ENCODE measurements around the gene KCNH5.

Gene KCNH5

GRCh38 chr14:62667421-62667914 is 377.8 kb downstream of the KCNH5 start:
- FAIRE-seq: no peak

GRCh38 chr14:62665286-62665685 is 380.0 kb downstream of the KCNH5 start:
- no peak for FAIRE-seq

- no peak for FAIRE-seq
These were observed 381.8 kb downstream of the KCNH5 start for GRCh38 chr14:62663456-62663821.

- no peak for FAIRE-seq
These were observed 382.3 kb downstream of the KCNH5 start for GRCh38 chr14:62662811-62663455.

DNA sequence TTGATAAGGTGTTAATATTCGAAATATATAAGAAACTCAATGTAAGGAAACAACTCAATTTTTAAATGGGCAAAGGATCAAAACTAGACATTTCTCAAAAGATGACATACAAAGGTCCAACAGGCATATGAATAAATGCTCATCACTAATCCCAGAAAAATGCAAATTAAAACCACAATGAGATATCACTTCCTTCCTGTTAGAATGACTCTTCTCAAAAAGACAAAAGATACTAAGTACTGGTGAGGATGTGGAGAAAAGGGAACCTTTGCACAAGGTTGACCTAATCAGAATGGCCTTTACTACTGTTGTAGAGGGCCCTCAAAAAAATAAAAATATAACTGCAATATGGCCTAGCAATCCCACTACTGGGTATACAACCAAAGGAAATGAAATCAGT is 383.4 kb downstream of the KCNH5 start:
- no peak for FAIRE-seq

DNA sequence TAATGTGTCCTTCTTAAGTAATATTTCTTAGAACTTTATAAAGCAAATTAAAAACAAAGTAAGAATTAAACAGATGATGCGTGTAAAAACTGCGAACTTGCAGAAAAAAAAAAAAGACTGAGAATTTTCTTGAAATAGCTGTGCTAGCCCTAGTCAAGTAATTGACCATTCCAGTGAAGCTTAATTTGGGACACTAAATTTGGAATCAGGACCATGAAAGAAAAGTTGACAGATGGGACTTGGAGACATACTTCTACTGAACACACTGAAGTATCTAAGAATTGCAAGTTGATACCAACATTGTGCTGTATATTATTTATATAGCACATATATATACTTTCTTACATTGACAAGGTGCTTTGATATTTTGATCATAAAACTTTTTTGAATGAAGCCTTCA is 386.6 kb downstream of the KCNH5 start:
- no peak for FAIRE-seq

DNA sequence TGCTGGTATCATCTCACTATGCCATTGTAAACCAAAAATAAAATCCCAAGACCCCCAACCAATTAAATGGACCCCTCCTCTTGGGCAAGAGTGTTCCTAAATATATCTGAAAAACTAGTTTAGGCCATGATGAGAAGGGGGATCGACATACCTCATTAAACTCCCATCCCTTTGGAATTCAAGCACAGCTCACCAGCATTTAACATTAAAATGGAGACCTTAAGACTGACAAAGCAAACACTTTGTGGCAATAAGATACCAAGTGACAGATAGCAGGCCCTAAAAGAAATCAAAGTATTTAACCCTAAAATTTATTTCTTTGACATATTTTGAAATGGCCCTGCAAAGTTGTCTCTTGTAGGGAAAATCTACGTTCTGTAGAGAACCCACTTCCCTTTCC is 387.9 kb downstream of the KCNH5 start:
- FAIRE-seq: no peak

DNA sequence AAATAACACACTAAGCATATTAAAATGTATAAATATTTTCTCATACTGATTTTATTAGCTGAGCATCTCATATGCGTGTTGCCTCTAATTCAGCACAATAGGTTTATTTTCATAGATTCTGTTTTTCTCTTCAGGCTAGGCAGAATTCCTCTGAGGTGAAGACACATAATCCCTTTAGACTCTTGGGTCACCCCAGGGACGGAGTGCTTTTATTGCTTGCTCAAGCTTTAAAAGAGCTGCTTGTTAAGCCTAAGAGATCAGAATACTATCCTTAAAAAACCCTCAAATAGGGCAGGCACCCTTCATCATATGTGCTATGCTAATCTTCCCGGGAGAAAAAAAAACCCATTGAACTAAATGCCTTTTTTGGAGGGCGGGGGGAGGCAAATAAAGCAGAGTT is 390.1 kb downstream of the KCNH5 start:
- FAIRE-seq: no peak

DNA sequence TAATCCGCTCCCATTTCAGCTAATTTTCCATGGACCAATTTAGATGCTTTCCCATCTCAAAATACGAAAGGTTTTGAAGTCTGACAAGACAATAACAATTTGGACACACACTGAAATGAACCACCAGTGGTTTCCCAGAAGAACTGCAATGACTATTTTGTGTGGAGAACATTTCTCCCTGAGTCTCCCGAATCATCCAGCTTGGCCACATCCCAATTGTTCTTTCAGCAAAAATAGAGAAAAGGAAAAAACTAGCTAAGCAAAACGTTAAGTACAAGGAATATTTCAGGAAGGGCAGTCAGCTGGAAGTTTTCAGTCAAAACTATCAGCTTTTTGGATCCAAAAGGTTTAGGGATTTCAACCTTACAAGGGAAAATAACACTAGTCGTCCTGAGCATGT is 390.6 kb downstream of the KCNH5 start:
- FAIRE-seq: no peak
